D721Med (cell line): ENCODE data around the gene PI16.

ENCODE experiments used
- DNase-seq: peaks from one replicate; pipeline ENCODE4 v3.0.0; 2011; ENCODE audit warnings: low spot score; ENCODE audit not compliant: insufficient read length
- FAIRE-seq: peaks from 2 replicates; lab custom pipeline; 2011; peaks lifted over from hg19 to GRCh38; lab: Jason Lieb, UNC
- TF ChIP-seq, protein P1 (sequence below): IDR thresholded peaks from 2 replicates; pipeline ENCODE4 v1.5.1; 2012; ENCODE audit warnings: mild to moderate bottlenecking, control low read depth; ENCODE audit not compliant: insufficient read depth; ENCODE audit errors: missing control alignments

The PI16 gene

GRCh38 chr6:36969240-36969691 is 14.7 kb downstream of the PI16 start:
- FAIRE-seq (no peak), DNase-seq (no peak)
- TF ChIP-seq, protein P1, sequence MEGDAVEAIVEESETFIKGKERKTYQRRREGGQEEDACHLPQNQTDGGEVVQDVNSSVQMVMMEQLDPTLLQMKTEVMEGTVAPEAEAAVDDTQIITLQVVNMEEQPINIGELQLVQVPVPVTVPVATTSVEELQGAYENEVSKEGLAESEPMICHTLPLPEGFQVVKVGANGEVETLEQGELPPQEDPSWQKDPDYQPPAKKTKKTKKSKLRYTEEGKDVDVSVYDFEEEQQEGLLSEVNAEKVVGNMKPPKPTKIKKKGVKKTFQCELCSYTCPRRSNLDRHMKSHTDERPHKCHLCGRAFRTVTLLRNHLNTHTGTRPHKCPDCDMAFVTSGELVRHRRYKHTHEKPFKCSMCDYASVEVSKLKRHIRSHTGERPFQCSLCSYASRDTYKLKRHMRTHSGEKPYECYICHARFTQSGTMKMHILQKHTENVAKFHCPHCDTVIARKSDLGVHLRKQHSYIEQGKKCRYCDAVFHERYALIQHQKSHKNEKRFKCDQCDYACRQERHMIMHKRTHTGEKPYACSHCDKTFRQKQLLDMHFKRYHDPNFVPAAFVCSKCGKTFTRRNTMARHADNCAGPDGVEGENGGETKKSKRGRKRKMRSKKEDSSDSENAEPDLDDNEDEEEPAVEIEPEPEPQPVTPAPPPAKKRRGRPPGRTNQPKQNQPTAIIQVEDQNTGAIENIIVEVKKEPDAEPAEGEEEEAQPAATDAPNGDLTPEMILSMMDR: no peak

DNA sequence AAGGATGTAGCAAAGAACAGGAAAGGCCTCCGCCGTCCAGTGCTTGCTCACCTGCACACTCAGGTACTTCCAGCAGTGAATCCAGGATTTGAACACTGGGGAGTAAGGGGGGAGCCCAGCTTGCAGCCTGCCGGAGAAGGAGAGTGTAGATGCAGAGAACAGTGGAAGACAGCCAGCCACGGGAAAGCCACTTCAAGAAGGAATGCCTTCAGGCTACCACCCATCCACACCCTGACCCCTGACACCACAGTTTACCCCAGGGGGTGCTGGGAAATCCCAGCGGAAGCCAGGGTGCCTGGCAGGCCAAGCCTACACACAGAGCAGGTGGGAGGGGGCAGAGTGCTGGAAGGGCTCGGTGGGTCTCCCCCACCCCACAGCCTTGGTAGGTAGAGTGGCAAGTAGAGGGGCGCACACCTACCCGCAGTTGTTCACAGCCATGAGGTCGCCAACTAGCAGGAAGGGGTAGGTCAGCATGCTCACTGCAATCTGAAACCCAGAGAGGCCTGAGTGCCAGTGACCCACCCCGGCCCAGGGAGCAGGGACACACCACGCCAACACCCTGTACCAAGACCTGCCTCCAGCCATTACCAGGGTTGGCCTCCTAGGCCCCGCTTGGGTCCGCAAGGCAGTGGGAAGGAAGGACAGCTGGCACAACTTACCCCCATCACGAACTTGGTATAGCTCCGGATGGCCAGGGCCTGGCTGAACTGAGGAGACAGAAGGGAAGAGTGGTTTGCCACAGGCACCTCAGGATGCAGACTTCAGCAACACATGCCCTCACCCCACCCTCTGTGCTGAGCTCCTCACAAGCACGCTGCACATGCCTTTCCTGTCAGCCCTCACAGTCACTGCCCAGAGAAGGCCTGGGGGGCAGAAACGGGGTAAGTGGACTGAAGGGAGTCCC is 15.7 kb downstream of the PI16 start:
- DNase-seq (no peak), FAIRE-seq (no peak)
- TF ChIP-seq, protein P1: no peak

- FAIRE-seq: no peak
- TF ChIP-seq, protein P1: no peak
These were observed 16.6 kb downstream of the PI16 start for GRCh38 chr6:36970892-36971842.

DNA sequence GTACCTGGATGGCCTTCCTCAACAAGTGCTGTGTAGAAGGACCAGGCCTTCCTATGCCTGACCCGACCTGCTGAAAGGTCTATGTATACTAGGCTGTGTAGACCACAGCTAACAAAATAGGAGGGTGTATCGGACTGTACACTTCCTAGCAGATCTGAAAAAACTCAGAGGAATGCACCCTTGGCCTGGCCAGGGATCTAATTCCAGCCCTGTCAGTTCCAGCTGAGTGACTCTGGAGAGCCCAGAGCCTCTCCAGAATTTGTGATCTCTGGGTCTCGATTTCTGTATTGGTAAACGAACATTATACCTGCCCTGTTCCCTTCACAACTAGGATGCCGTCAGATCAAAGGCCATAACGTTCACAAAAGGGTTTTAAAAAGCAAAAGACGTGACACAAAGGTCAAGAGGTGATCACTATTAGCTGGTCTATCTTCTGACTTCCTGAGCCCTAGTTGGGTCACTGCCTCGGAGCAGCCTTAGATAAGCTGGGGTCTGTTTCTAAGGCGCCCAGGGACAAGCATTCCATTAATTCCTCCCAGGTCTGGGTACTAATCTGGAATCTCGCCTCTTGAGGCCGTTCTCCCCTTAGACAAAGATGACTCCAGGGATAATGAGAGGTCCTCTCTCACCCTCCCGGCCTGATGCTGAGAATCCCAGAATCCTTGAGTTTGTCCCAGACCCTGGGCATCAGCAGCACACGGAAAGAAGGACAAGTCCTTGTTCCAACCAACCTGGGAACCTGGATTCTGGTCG is 17.6 kb downstream of the PI16 start:
- DNase-seq: no peak
- no peak for FAIRE-seq
- TF ChIP-seq, protein P1: no peak

More at GRCh38 chr6:36970892-36971842, 16.6 kb downstream of the PI16 start:
- DNase-seq: no peak

DNA sequence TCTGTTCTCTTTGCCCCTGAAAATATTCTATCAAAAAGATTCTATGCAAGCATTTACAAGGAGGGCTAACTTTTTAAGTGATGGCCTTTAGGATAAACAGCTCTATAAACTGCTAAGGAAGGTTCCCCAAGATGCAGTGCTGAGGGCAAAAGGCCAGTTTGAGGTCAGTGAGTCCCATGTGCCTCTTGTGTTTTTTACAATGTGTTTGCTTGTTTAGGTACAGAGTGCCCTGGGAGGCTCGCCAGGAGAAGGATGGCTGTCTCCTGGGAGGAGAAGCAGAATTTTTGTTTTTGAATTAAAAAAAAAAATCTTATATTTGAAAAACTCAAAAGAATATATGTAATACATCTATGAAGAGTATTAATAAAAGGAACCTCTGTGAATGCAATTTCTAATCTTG is 18.7 kb downstream of the PI16 start:
- no peak for DNase-seq
- TF ChIP-seq, protein P1: no peak
- no peak for FAIRE-seq

DNA sequence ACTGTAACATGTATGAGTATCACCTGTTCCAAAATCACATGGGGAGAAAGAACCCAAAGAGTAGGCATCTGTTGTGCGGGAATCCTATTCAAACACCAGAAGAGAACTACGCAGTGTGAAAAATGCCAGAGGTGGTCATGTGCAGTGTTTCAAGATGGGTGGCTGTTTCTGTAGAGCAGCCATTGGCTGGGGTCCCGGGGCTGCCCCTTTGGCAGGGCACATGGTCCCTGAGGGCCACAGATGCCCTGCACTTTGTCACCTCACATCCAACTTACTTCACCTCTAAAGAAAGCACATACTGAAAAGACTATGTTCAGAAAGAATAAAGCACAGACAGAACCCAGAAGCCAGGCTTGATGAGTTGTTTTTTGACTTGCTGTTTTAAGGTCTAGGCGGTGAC is 19.1 kb downstream of the PI16 start:
- DNase-seq: no peak
- TF ChIP-seq, protein P1: no peak
- FAIRE-seq: no peak
